PC-3 (cell line): ENCODE measurements around the gene NAV1. TPM values are rescaled to one million over a fixed set of nuclear protein-coding genes. Genes with fewer than 3 reads are reported as not detected.

ENCODE experiments used
- ATAC-seq: fragments of 200-7000 bp; cut with Tn5 transposase; 2 replicates; pipeline ENCODE4 v1.9.1; 2020; ENCODE audit warnings: mild to moderate bottlenecking, moderate library complexity
- BruUV-seq: library from RNA; stranded (reverse); fragments of 400-500 nt; replicated peaks from 2 replicates; lab custom pipeline; 2021; lab: Mats Ljungman, UMichigan
- CTCF ChIA-PET: fragments of 300-600 bp; sonication (Branson Sonifier 250); formaldehyde crosslinking; loops from one replicate; lab custom pipeline; 2022; ENCODE audit warnings: antibody characterized with exemption; lab: Charles Lee
- POLR2A ChIA-PET: fragments of 300-600 bp; sonication (Branson Sonifier 250); formaldehyde crosslinking; loops from one replicate; lab custom pipeline; 2022; ENCODE audit warnings: antibody characterized with exemption; ENCODE audit not compliant: unreplicated experiment; lab: Charles Lee
- DNase-seq: peaks from one replicate; pipeline ENCODE4 v3.0.0-alpha.2; 2015
- H2AFZ ChIP-seq: fragments of 300-600 bp; sonication (generic); 2 replicates; pipeline ENCODE4 v1.6.0; 2016; ENCODE audit warnings: antibody characterized with exemption, low read length
- H3F3A ChIP-seq: fragments of 300-600 bp; sonication (generic); one replicate; pipeline ENCODE4 v1.6.0; 2017; ENCODE audit warnings: antibody characterized with exemption, low read length, control low read depth, mild to moderate bottlenecking; ENCODE audit not compliant: unreplicated experiment
- H3K27ac ChIP-seq: fragments of 300-600 bp; sonication (generic); 2 replicates; pipeline ENCODE4 v1.5.1; 2016; ENCODE audit warnings: mild to moderate bottlenecking, low read length
- H3K27me3 ChIP-seq: fragments of 300-600 bp; sonication (generic); 2 replicates; pipeline ENCODE4 v1.6.1; 2016; ENCODE audit warnings: low read length, mixed read lengths
- H3K36me3 ChIP-seq: fragments of 300-600 bp; sonication (generic); 2 replicates; pipeline ENCODE4 v1.6.1; 2016; ENCODE audit warnings: low read depth, mixed run types, low read length, mixed read lengths
- H3K4me1 ChIP-seq: fragments of 300-600 bp; sonication (generic); 2 replicates; pipeline ENCODE4 v1.5.1; 2016; ENCODE audit warnings: low read length; ENCODE audit not compliant: insufficient read depth
- H3K4me2 ChIP-seq: fragments of 300-600 bp; sonication (generic); 2 replicates; pipeline ENCODE4 v1.6.0; 2016; ENCODE audit warnings: low read length
- H3K4me3 ChIP-seq: fragments of 300-600 bp; sonication (generic); 2 replicates; pipeline ENCODE4 v1.5.1; 2016; ENCODE audit warnings: mild to moderate bottlenecking, low read length, mixed read lengths
- H3K79me2 ChIP-seq: fragments of 300-600 bp; sonication (generic); 2 replicates; pipeline ENCODE4 v1.6.1; 2017; ENCODE audit warnings: low read length, mixed read lengths
- H3K9ac ChIP-seq: fragments of 300-600 bp; sonication (generic); 2 replicates; pipeline ENCODE4 v1.6.0; 2016; ENCODE audit warnings: mild to moderate bottlenecking, low read length
- H3K9me2 ChIP-seq: fragments of 300-600 bp; sonication (generic); replicated peaks from 2 replicates; pipeline ENCODE4 v1.6.1; 2016; ENCODE audit warnings: mixed run types, low read length, mixed read lengths
- H3K9me3 ChIP-seq: fragments of 300-600 bp; sonication (generic); 2 replicates; pipeline ENCODE4 v1.6.1; 2016; ENCODE audit warnings: low read length, mixed read lengths
- H4K20me1 ChIP-seq: fragments of 300-600 bp; sonication (generic); 2 replicates; pipeline ENCODE4 v1.6.1; 2016; ENCODE audit warnings: low read length, mixed read lengths
- EZH2 ChIP-seq: fragments of 300-600 bp; sonication (generic); IDR thresholded peaks from one replicate; pipeline ENCODE4 v1.6.1; 2017; ENCODE audit warnings: antibody characterized with exemption, mild to moderate bottlenecking, low read length; ENCODE audit not compliant: unreplicated experiment
- EZH2phosphoT487 ChIP-seq: fragments of 300-600 bp; sonication (generic); IDR thresholded peaks from 2 replicates; pipeline ENCODE4 v1.6.1; 2018; ENCODE audit warnings: mild to moderate bottlenecking, antibody characterized with exemption, low read length, borderline replicate concordance
- intact Hi-C: fragments of 100-400 bp; cut with micrococcal nuclease; formaldehyde crosslinking; loops from 2 replicates; pipeline ENCODE4 v1.9.0; 2023
- total RNA-seq: library from RNA; depleted of rRNA; stranded (reverse); fragments of >200 nt; gene quantifications from 2 replicates; pipeline ENCODE4 v1.2.3, GENCODE V29; 2014
- TF ChIP-seq, protein P1 (sequence below): fragments of 300-600 bp; sonication (generic); conservative IDR thresholded peaks from 2 replicates; pipeline ENCODE4 v1.5.1; 2017; ENCODE audit warnings: antibody characterized with exemption, low read depth, mild to moderate bottlenecking, low read length

NAV1 gene
- total RNA-seq, 1 experiment from 2014 or later = 2.6 TPM

DNA sequence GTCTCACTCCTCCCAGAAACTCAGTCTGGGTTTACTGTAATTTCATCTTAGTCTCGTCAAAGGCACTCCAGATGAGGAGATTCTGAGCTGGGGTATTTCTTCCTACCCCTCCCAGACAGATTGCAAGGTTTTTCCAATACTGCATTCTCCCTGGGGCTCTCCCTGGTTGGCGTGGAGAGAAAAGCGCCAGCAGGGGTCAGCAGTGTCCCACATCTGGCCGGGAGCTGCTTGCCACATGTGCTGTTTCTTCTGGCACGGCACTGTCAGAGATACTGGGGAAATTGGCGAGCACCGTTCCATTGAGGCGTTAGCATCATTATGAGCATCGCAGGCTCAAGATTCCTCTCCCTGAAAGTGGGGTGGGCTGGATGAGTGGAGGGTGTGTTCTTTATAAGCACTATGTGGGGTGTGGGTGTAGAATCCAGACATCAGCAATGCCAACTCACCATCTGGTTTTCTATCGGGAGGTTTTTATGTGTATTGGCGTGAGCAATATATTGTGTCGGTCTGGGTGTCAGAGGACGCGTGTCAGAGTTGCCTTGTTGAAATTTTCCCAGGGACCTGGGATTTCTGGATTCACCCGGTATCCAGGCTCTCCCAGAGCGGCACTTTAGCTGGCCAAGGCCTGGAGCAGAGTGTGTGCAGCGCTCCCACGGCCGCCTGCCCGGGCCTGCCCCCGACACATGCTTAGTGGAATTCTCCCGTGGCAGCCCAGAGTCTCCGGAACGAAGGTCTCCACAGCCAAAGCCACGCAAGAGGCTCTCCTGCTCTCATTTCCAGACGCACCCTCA is 8.0 kb upstream of the NAV1 start:
- DNase-seq (peak; percentile 70), ATAC-seq (peak; percentile 88)
- no peak overlapping the region for H2AFZ ChIP-seq
- no peak overlapping the region for H3K9ac ChIP-seq
- H3K27me3 ChIP-seq = no peaks in the 10 kb centered on the region
- H3K9me2 ChIP-seq = no peaks in the 10 kb centered on the region
- no peak overlapping the region for H3K4me2 ChIP-seq
- no peaks in the 10 kb centered on the region for H3F3A ChIP-seq
- H3K4me1 ChIP-seq = peaks cover 9% of the 10 kb centered on the region
- no peak overlapping the region for H3K27ac ChIP-seq
- H3K9me3 ChIP-seq = no peaks in the 10 kb centered on the region
- intact Hi-C loops = loop anchor here (1.0 kb wide), 1 partner anchor 173 kb away; no protein-coding TSS in a partner anchor
- H3K4me3 ChIP-seq = no peak overlapping the region
- ChIA-PET CTCF (interaction anchor here (1.0 kb wide), 2 partner anchors 19 to 29 kb away, joined by 3 to 8 read pairs; no protein-coding TSS in a partner anchor), POLR2A (no interaction called here)
- no peaks in the 10 kb centered on the region for H4K20me1 ChIP-seq
- H3K36me3 ChIP-seq = no peaks in the 10 kb centered on the region
- H3K79me2 ChIP-seq = no peaks in the 10 kb centered on the region
- no TSS peak for BruUV-seq
- TF ChIP-seq, protein P1, sequence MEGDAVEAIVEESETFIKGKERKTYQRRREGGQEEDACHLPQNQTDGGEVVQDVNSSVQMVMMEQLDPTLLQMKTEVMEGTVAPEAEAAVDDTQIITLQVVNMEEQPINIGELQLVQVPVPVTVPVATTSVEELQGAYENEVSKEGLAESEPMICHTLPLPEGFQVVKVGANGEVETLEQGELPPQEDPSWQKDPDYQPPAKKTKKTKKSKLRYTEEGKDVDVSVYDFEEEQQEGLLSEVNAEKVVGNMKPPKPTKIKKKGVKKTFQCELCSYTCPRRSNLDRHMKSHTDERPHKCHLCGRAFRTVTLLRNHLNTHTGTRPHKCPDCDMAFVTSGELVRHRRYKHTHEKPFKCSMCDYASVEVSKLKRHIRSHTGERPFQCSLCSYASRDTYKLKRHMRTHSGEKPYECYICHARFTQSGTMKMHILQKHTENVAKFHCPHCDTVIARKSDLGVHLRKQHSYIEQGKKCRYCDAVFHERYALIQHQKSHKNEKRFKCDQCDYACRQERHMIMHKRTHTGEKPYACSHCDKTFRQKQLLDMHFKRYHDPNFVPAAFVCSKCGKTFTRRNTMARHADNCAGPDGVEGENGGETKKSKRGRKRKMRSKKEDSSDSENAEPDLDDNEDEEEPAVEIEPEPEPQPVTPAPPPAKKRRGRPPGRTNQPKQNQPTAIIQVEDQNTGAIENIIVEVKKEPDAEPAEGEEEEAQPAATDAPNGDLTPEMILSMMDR = peak; percentile 82
- no peak for TF ChIP-seq EZH2
- TF ChIP-seq EZH2phosphoT487 = no peak

DNA sequence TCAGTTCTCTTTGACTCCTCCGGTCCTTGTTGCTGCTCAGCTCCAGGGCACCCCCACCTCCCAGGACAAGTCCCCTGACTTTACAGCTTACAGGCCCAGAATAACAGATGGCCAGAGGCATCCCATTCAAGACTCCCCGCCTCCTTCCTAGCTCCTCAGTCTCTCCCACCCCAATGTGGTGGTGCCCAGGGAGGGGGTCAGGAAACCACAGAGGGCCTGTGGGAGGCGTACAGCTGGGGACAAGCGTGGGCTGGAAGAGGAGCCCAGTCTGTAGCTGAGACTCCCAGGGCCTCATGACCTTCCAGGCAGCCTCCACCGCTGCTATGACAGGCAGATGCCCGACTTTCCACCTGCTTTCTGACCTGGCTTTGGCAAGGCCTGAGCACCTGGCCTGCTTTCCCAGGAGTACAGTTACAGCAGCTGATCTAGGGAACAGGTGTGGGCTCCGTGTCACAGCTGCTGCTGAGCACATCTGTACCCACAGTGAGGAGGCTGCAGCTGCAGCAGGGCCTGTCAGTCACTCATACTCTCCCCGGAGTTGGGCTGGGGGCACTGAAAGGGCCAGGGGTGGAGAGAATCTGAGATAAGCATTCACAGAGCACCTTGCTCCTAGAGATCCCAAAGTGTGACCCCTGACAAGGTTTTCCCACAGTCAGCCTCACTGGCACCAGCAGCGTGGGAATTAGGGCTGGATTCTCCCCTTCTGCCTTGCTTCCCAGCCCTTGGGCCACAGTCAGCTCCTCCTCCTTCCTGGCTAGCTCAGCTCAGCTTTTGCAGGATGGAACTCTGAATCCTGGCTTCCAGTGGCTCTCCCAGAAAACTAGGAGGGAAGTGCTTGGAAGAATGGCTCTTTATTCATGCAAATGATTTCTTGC is 7.1 kb upstream of the NAV1 start:
- no peak overlapping the region for H3K4me3 ChIP-seq
- no peaks in the 10 kb centered on the region for H3K9me2 ChIP-seq
- peaks cover 17% of the 10 kb centered on the region for H3K4me1 ChIP-seq
- ATAC-seq (no peak), DNase-seq (no peak)
- H4K20me1 ChIP-seq = no peaks in the 10 kb centered on the region
- no peak overlapping the region for H3K27ac ChIP-seq
- no peaks in the 10 kb centered on the region for H3K27me3 ChIP-seq
- BruUV-seq = no TSS peak
- no peaks in the 10 kb centered on the region for H3K9me3 ChIP-seq
- ChIA-PET CTCF (no interaction called here), POLR2A (no interaction called here)
- H2AFZ ChIP-seq = no peak overlapping the region
- H3K9ac ChIP-seq = no peak overlapping the region
- H3K79me2 ChIP-seq = no peaks in the 10 kb centered on the region
- no peak overlapping the region for H3K4me2 ChIP-seq
- H3F3A ChIP-seq = no peaks in the 10 kb centered on the region
- TF ChIP-seq, protein P1 = no peak
- TF ChIP-seq EZH2 (no peak), EZH2phosphoT487 (no peak)
- intact Hi-C loops = no loop called here
- H3K36me3 ChIP-seq = no peaks in the 10 kb centered on the region
